ENCODE results near the gene PAQR5.

DNA sequence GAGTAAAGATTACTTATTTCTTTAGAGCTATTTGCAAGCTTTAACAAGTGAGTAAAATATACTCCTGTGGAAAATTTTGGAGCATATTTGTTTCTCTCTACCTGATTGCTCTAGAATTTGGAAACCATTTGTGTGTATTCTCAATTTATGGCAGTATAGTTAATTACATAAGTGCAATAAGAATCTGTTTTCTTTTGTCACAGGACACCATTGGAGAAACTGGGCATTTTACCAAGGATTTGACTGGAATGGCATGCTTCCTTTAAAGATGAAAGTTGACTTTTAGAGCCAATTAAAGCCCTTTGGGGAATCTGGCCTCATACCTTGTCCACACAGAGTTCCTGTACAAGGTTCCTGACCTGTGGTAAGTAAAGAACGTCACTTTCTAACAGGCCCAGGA lies 38.4 kb downstream of the PAQR5 start:
- TF ChIP-seq CTCF (IDR thresholded peaks at IDR 0.05; ENCODE audit: low read depth, low read length), result no peak
- TF ChIP-seq POLR2A (IDR thresholded peaks at IDR 0.05; ENCODE audit: extremely low read depth, insufficient read length), result no peak
- TF ChIP-seq MYC (IDR thresholded peaks at IDR 0.05; ENCODE audit: low read depth, low read length), result no peak
- no peak for TF ChIP-seq MAX (IDR thresholded peaks at IDR 0.05; ENCODE audit: low read depth, low read length)

Measured in NB4 (cell line).